HEK293 (cell line): ENCODE data around the gene LST1.
A peak's percentile ranks its signal among the peaks of the same experiment; 100 is the strongest.

ENCODE experiments used
- GLIS1 ChIP-seq: fragments of 450-650 bp; formaldehyde crosslinking; IDR thresholded peaks from 2 replicates; pipeline ENCODE4 v1.5.1; 2016; ENCODE audit warnings: missing biosample characterization, missing genetic modification characterization
- HOXA7 ChIP-seq: sonication (generic); formaldehyde crosslinking; IDR thresholded peaks from 2 replicates; pipeline ENCODE4 v1.8.1; 2022; ENCODE audit warnings: missing genetic modification reagents, borderline replicate concordance
- MEIS1 ChIP-seq: sonication (generic); formaldehyde crosslinking; IDR thresholded peaks from 2 replicates; pipeline ENCODE4 v1.8.1; 2022; ENCODE audit warnings: missing genetic modification reagents, mild to moderate bottlenecking, borderline replicate concordance
- PATZ1 ChIP-seq: fragments of 450-650 bp; formaldehyde crosslinking; IDR thresholded peaks from 2 replicates; pipeline ENCODE4 v1.5.1; 2016; ENCODE audit warnings: missing biosample characterization, missing genetic modification characterization
- PRDM4 ChIP-seq: fragments of 450-650 bp; formaldehyde crosslinking; IDR thresholded peaks from 2 replicates; pipeline ENCODE4 v1.5.1; 2017; ENCODE audit warnings: missing biosample characterization, missing genetic modification characterization
- PRDM6 ChIP-seq: fragments of 450-650 bp; formaldehyde crosslinking; IDR thresholded peaks from 2 replicates; pipeline ENCODE4 v1.5.1; 2017; ENCODE audit warnings: missing biosample characterization, missing genetic modification characterization
- ZBTB10 ChIP-seq: fragments of 450-650 bp; formaldehyde crosslinking; IDR thresholded peaks from 2 replicates; pipeline ENCODE4 v1.5.1; 2016; ENCODE audit warnings: missing biosample characterization, missing genetic modification characterization
- ZBTB48 ChIP-seq: fragments of 450-650 bp; formaldehyde crosslinking; IDR thresholded peaks from 2 replicates; pipeline ENCODE4 v1.5.1; 2016; ENCODE audit warnings: missing biosample characterization, missing genetic modification characterization
- ZBTB6 ChIP-seq: fragments of 450-650 bp; formaldehyde crosslinking; IDR thresholded peaks from 2 replicates; pipeline ENCODE4 v1.5.1; 2017; ENCODE audit warnings: missing biosample characterization, missing genetic modification characterization
- ZBTB7A ChIP-seq: fragments of 450-650 bp; formaldehyde crosslinking; IDR thresholded peaks from 2 replicates; pipeline ENCODE4 v1.5.1; 2016; ENCODE audit warnings: low read depth, missing biosample characterization, missing genetic modification characterization
- ZNF112 ChIP-seq: fragments of 450-650 bp; formaldehyde crosslinking; IDR thresholded peaks from 2 replicates; pipeline ENCODE4 v1.5.0; 2017; ENCODE audit warnings: missing biosample characterization, missing genetic modification characterization
- ZNF121 ChIP-seq: fragments of 450-650 bp; formaldehyde crosslinking; IDR thresholded peaks from 2 replicates; pipeline ENCODE4 v1.5.1; 2016; ENCODE audit warnings: missing biosample characterization, missing genetic modification characterization
- ZNF133 ChIP-seq: fragments of 450-650 bp; formaldehyde crosslinking; IDR thresholded peaks from 2 replicates; pipeline ENCODE4 v1.5.1; 2016; ENCODE audit warnings: missing biosample characterization, missing genetic modification characterization
- ZNF2 ChIP-seq: fragments of 450-650 bp; formaldehyde crosslinking; IDR thresholded peaks from 2 replicates; pipeline ENCODE4 v1.5.1; 2016; ENCODE audit warnings: missing biosample characterization, missing genetic modification characterization
- ZNF211 ChIP-seq: fragments of 450-650 bp; formaldehyde crosslinking; IDR thresholded peaks from 2 replicates; pipeline ENCODE4 v1.5.1; 2016; ENCODE audit warnings: low read depth, missing biosample characterization, missing genetic modification characterization
- ZNF26 ChIP-seq: fragments of 450-650 bp; formaldehyde crosslinking; IDR thresholded peaks from 2 replicates; pipeline ENCODE4 v1.5.1; 2016; ENCODE audit warnings: missing biosample characterization, missing genetic modification characterization
- ZNF266 ChIP-seq: fragments of 450-650 bp; formaldehyde crosslinking; IDR thresholded peaks from 2 replicates; pipeline ENCODE4 v1.5.1; 2016; ENCODE audit warnings: missing biosample characterization, missing genetic modification characterization, low read depth
- ZNF302 ChIP-seq: fragments of 450-650 bp; formaldehyde crosslinking; IDR thresholded peaks from 2 replicates; pipeline ENCODE4 v1.5.1; 2016; ENCODE audit warnings: missing biosample characterization, missing genetic modification characterization, low read depth
- ZNF311 ChIP-seq: fragments of 450-650 bp; formaldehyde crosslinking; IDR thresholded peaks from 2 replicates; pipeline ENCODE4 v1.5.1; 2017; ENCODE audit warnings: missing biosample characterization, missing genetic modification characterization, borderline replicate concordance
- ZNF350 ChIP-seq: fragments of 450-650 bp; formaldehyde crosslinking; IDR thresholded peaks from 2 replicates; pipeline ENCODE4 v1.5.0; 2017; ENCODE audit warnings: missing biosample characterization, mild to moderate bottlenecking, missing genetic modification characterization
- ZNF37A ChIP-seq: fragments of 450-650 bp; IDR thresholded peaks from 2 replicates; pipeline ENCODE4 v1.5.1; 2018; ENCODE audit warnings: missing biosample characterization, missing genetic modification characterization
- ZNF501 ChIP-seq: fragments of 450-650 bp; formaldehyde crosslinking; IDR thresholded peaks from 2 replicates; pipeline ENCODE4 v1.5.1; 2016; ENCODE audit warnings: missing biosample characterization, missing genetic modification characterization
- ZNF585B ChIP-seq: fragments of 450-650 bp; formaldehyde crosslinking; IDR thresholded peaks from 2 replicates; pipeline ENCODE4 v1.5.1; 2016; ENCODE audit warnings: missing biosample characterization, missing genetic modification characterization
- ZNF596 ChIP-seq: fragments of 450-650 bp; IDR thresholded peaks from 2 replicates; pipeline ENCODE4 v1.5.0; 2018; ENCODE audit warnings: missing biosample characterization, mild to moderate bottlenecking, missing genetic modification characterization, moderate library complexity
- ZNF600 ChIP-seq: fragments of 450-650 bp; formaldehyde crosslinking; IDR thresholded peaks from 2 replicates; pipeline ENCODE4 v1.5.1; 2016; ENCODE audit warnings: missing biosample characterization, missing genetic modification characterization
- ZNF626 ChIP-seq: fragments of 450-650 bp; sonication (Bioruptor Pico); formaldehyde crosslinking; IDR thresholded peaks from 2 replicates; pipeline ENCODE4 v1.5.1; 2018; ENCODE audit warnings: missing biosample characterization, missing genetic modification characterization, inconsistent platforms
- ZNF629 ChIP-seq: fragments of 450-650 bp; formaldehyde crosslinking; IDR thresholded peaks from 2 replicates; pipeline ENCODE4 v1.5.1; 2017; ENCODE audit warnings: missing biosample characterization, missing genetic modification characterization

The LST1 gene

GRCh38 chr6:31541658-31542521 lies 44.2 kb upstream of the LST1 start, which contains the start of gene DDX39B (continued):
- TF ChIP-seq PRDM6 (tag by site-specific recombination): no peak
- TF ChIP-seq HOXA7 (CRISPR knock-in tag): no peak
- peak; percentile 93; the same call in 1 of the 2 replicates for TF ChIP-seq ZNF501 (tag by site-specific recombination)
- no peak for TF ChIP-seq ZNF37A (tag by site-specific recombination)
- no peak; the same call in 1 of the 2 replicates for TF ChIP-seq ZNF266 (tag by site-specific recombination)
- no peak for TF ChIP-seq ZNF26 (tag by site-specific recombination)
- TF ChIP-seq ZNF600 (tag by site-specific recombination): no peak
- TF ChIP-seq ZNF626 (tag by site-specific recombination): no peak
- TF ChIP-seq ZNF629 (tag by site-specific recombination): peak; percentile 81
- no peak for TF ChIP-seq ZNF112
- no peak for TF ChIP-seq MEIS1 (CRISPR knock-in tag)
- TF ChIP-seq ZBTB6 (tag by site-specific recombination): no peak
- TF ChIP-seq PATZ1 (tag by site-specific recombination): no peak
- no peak for TF ChIP-seq ZNF585B (tag by site-specific recombination)
- TF ChIP-seq ZNF311: no peak
- TF ChIP-seq ZBTB10 (tag by site-specific recombination): peak; percentile 76
- peak; percentile 17; the same call in 1 of the 2 replicates for TF ChIP-seq ZBTB7A
- TF ChIP-seq ZNF211: no peak
- TF ChIP-seq ZNF121 (tag by site-specific recombination): no peak; the same call in 1 of the 2 replicates
- TF ChIP-seq GLIS1: no peak
- TF ChIP-seq ZNF350 (tag by site-specific recombination): no peak
- no peak for TF ChIP-seq ZNF596 (tag by site-specific recombination)
- no peak for TF ChIP-seq ZNF133 (tag by site-specific recombination)
- no peak for TF ChIP-seq ZNF302 (tag by site-specific recombination)
- peak; percentile 98 for TF ChIP-seq ZNF2
- TF ChIP-seq PRDM4 (tag by site-specific recombination): peak; percentile 7; the same call in 1 of the 2 replicates
- TF ChIP-seq ZBTB48 (tag by site-specific recombination): peak; percentile 66
